DOHH2 (cell line): Measurements from ENCODE around the gene POP5.

Experiments used
- EZH2phosphoT487 ChIP-seq: fragments of 200-600 bp; sonication (generic); IDR thresholded peaks from 2 replicates; pipeline ENCODE4 v1.6.1; 2017; ENCODE audit warnings: borderline replicate concordance, mild to moderate bottlenecking, antibody characterized with exemption, low read length, moderate library complexity, mixed read lengths
- TF ChIP-seq, protein P1 (sequence below): fragments of 200-600 bp; sonication (generic); IDR thresholded peaks from one replicate; pipeline ENCODE4 v1.5.1; 2014; ENCODE audit warnings: antibody characterized with exemption, mild to moderate bottlenecking, low read depth, low read length; ENCODE audit not compliant: poor library complexity, severe bottlenecking

DNA sequence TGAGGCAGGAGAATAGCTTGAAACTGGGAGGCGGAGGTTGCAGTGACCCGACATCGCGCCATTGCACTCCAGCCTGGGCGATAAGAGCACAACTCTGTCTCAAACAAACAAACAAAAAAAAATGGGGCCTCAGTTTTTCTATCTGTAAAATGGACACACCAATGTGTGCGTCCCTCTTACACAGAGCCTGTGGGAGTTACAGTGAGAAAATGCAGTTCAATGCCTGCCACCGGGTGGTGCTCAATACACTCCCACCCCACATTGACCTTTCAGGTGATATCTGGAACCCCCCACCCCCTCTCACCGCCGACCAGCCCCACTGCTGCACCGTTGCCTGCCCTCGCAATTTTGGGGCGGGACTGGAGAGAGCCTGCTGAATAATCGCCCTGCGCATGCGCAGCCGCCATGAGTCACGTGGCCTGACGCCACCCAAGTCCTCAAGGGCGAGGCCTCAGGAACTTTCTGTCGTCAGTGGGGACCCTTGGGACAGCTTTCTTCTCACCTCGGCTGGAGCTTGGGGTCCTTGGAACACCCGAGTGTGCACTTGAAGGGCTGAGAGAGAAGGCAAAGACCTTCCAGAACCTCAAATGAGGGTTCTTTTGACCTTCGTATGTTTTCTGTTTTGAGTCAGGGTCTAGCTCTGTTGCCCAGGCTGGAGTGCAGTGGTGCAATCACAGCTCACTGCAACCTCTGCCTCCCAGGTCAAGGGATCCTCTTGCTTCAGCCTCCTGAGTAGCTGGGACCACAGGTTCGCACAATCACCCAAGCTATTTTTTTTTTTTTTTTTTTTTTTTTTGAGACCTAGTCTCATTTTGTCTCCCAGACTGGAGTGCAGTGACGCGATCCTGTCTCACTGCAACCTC lies 44.6 kb upstream of the POP5 start:
- TF ChIP-seq, protein P1, sequence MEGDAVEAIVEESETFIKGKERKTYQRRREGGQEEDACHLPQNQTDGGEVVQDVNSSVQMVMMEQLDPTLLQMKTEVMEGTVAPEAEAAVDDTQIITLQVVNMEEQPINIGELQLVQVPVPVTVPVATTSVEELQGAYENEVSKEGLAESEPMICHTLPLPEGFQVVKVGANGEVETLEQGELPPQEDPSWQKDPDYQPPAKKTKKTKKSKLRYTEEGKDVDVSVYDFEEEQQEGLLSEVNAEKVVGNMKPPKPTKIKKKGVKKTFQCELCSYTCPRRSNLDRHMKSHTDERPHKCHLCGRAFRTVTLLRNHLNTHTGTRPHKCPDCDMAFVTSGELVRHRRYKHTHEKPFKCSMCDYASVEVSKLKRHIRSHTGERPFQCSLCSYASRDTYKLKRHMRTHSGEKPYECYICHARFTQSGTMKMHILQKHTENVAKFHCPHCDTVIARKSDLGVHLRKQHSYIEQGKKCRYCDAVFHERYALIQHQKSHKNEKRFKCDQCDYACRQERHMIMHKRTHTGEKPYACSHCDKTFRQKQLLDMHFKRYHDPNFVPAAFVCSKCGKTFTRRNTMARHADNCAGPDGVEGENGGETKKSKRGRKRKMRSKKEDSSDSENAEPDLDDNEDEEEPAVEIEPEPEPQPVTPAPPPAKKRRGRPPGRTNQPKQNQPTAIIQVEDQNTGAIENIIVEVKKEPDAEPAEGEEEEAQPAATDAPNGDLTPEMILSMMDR: peak; percentile 48
- no peak for TF ChIP-seq EZH2phosphoT487
